Measurements from ENCODE around the gene ITPRIPL1. TPM values are rescaled to one million over a fixed set of nuclear protein-coding genes. Genes with fewer than 3 reads are reported as not detected.

Gene ITPRIPL1
- total RNA-seq, 4 donors from 2014 or later = 0.63 to 1.7 (median 0.75) TPM; not detected in 1

- Histone ChIP-seq H3K27me3 (no peaks in the 10 kb centered on the region), H3K27ac (no peak overlapping the region), H3K9me3 (no peaks in the 10 kb centered on the region), H3K36me3 (no peaks in the 10 kb centered on the region), H3K4me3 (replicated peaks in 1 of 3) (no peak overlapping the region), H3K4me1 (peaks cover 4 to 5% of the 10 kb centered on the region in 2 donors)
- TF ChIP-seq POLR2A (IDR thresholded peaks at IDR 0.05) (no peak), CTCF (IDR thresholded peaks at IDR 0.05) (no peak)
- intact Hi-C loops (cut with DNase I) = no loop called here
- WGBS, 2 donors = 90 to 91% methylated on average over 3 of the region's 3 CpGs
- no peak for DNase-seq
Measured at GRCh38 chr2:96336873-96337272, 11.8 kb downstream of the ITPRIPL1 start.

- H3K27me3 ChIP-seq = no peaks in the 10 kb centered on the region
- TF ChIP-seq POLR2A (IDR thresholded peaks at IDR 0.05) (no peak), CTCF (IDR thresholded peaks at IDR 0.05) (no peak)
- H3K4me1 ChIP-seq = no peaks in the 10 kb centered on the region
- intact Hi-C loops (cut with DNase I) = no loop called here
- no peaks in the 10 kb centered on the region for H3K9me3 ChIP-seq
- no peak overlapping the region for H3K4me3 ChIP-seq (replicated peaks in 1 of 3)
- no peak overlapping the region for H3K27ac ChIP-seq
- no peak for DNase-seq
- 89 to 95% methylated on average over 9 of the region's 9 CpGs for WGBS, 2 donors
- no peaks in the 10 kb centered on the region for H3K36me3 ChIP-seq
Measured at GRCh38 chr2:96340493-96341414, 15.6 kb downstream of the ITPRIPL1 start.

- no peaks in the 10 kb centered on the region for H3K27me3 ChIP-seq
- H3K27ac ChIP-seq = no peak overlapping the region
- WGBS, 2 donors = 92 to 94% methylated on average over 14 of the region's 14 CpGs
- intact Hi-C loops (cut with DNase I) = no loop called here
- TF ChIP-seq CTCF (IDR thresholded peaks at IDR 0.05) (no peak), POLR2A (IDR thresholded peaks at IDR 0.05) (no peak)
- DNase-seq = no peak
- H3K9me3 ChIP-seq = no peaks in the 10 kb centered on the region
- no peaks in the 10 kb centered on the region for H3K4me1 ChIP-seq
- no peak overlapping the region for H3K4me3 ChIP-seq (replicated peaks in 1 of 3)
- H3K36me3 ChIP-seq = no peaks in the 10 kb centered on the region
Measured at GRCh38 chr2:96341641-96342040, 16.5 kb downstream of the ITPRIPL1 start.

- no peaks in the 10 kb centered on the region for H3K27me3 ChIP-seq
- no peaks in the 10 kb centered on the region for H3K4me1 ChIP-seq
- no peak for TF ChIP-seq CTCF (IDR thresholded peaks at IDR 0.05)
- TF ChIP-seq POLR2A (IDR thresholded peaks at IDR 0.05) = no peak
- no peak overlapping the region for H3K27ac ChIP-seq
- 81 to 90% methylated on average over 6 of the region's 6 CpGs for WGBS, 2 donors
- no peaks in the 10 kb centered on the region for H3K36me3 ChIP-seq
- no peak overlapping the region for H3K4me3 ChIP-seq (replicated peaks in 1 of 3)
- no peak for DNase-seq
- intact Hi-C loops (cut with DNase I) = no loop called here
- no peaks in the 10 kb centered on the region for H3K9me3 ChIP-seq
Measured at GRCh38 chr2:96342085-96342484, 17.0 kb downstream of the ITPRIPL1 start.

GRCh38 chr2:96344011-96344410 lies 18.9 kb downstream of the ITPRIPL1 start:
- intact Hi-C loops (cut with DNase I) = no loop called here
- Histone ChIP-seq H3K4me1 (no peaks in the 10 kb centered on the region), H3K36me3 (no peaks in the 10 kb centered on the region), H3K4me3 (replicated peaks in 1 of 3) (no peak overlapping the region), H3K9me3 (no peaks in the 10 kb centered on the region), H3K27me3 (no peaks in the 10 kb centered on the region), H3K27ac (no peak overlapping the region)
- no peak for DNase-seq
- 88 to 96% methylated on average over 5 of the region's 5 CpGs for WGBS, 2 donors
- TF ChIP-seq CTCF (IDR thresholded peaks at IDR 0.05) = no peak
- TF ChIP-seq POLR2A (IDR thresholded peaks at IDR 0.05) = no peak
